GM13976 (cell line): Measurements from ENCODE around the gene OPTC.

Experiments used
- DNase-seq: peaks from one replicate; pipeline ENCODE4 v3.0.0; 2012; ENCODE audit warnings: low spot score
- CTCF ChIP-seq: IDR thresholded peaks from 2 replicates; pipeline ENCODE4 v1.5.1; 2012; ENCODE audit warnings: borderline replicate concordance, mild to moderate bottlenecking; ENCODE audit not compliant: insufficient read depth; ENCODE audit errors: extremely low read depth, missing control alignments, control extremely low read depth
- in situ Hi-C: fragments of 300-500 bp; cut with MboI; formaldehyde crosslinking; loops from one replicate; pipeline ENCODE4 v1.12.0; 2022; ENCODE audit warnings: low sequenced_read_pairs, mixed read lengths, inconsistent platforms; ENCODE audit not compliant: unreplicated experiment

OPTC gene

DNA sequence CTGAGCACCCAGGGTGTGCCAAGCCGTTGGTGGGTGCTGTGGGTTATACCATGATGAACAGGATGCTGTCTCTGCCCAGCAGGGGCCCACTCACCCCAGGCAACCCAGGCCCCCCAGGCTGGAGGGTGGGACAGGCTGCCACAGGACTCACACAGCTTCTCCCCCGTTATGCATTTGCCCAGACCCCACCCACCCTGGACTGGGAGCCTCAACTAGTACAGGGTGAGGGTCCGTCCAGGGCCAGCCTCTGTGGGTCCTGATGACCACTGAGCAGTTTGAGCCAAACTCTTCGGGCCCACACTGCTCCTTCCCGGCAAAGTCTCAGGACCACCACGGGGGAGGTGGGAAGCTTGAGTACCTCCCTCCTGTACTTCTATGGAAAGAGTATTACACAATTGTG lies 22.1 kb upstream of the OPTC start:
- in situ Hi-C loops = no loop called here
- DNase-seq = no peak
- TF ChIP-seq CTCF = no peak

DNA sequence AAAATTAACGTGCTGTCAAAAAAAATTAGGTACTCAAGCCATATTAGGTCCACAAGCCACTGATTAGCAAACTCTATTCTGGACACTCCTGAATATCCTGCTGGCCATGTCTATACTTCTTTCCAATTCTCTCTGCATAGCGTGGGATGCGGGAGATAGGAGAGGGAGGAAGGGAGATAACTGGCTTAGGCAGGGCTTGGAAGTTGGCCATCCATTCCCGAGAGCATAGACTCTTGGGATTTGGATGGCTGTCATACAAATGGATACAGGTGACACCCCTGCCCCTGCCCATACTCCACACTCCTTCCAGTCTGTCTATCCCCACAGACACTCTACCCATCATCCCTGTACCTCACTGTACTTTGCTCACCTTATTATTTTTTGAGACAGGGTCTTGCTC lies 20.7 kb upstream of the OPTC start:
- in situ Hi-C loops = no loop called here
- DNase-seq = no peak
- TF ChIP-seq CTCF = no peak

- in situ Hi-C loops = no loop called here
- no peak for TF ChIP-seq CTCF
- DNase-seq = no peak
Observed at GRCh38 chr1:203473781-203474305, 20.1 kb upstream of the OPTC start.

DNA sequence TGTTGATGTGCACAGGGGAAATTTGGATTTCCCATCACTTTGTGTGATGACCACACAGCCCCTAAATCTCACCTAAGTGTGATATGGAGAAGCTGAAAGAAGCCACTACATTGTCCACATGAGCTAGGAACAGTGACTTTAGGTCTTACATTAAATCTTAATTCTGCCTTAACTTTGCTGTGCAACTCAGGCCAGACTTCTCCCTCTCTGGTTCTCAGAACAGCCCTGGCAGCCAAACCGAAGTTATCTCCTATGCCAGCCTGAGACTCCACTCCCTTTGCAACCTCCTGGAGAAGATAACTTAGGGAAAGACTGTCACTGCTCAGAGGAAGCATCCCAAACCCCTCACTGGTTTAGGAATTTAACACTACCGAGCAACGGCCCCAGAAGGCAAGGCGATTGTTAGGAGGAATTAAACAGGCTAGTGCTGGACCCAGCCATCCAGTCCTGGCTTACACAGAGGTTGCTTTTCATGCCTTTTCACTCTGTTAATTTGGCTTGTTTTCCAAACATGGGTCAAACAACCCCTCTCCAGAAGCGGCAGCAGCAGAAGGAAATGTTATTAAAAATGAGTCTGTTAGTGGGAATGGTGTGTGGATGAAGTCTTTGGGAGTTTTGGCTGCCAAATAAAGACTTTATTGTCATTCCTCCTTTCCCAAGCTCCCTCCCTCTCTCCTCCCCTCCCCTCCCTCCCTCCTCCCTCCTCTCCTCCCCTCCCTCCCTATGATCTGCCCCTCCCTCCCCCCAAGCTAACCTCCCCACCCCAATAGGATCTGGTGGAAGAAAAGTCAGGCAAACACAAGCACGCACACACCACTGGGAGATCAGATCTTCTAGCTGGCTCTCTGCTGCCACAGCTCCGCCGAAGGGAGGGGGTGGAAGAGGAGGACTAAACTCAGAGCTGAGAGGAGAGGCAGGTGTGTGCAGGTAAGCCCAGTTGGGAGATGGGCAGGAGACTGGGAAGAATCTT lies 18.7 kb upstream of the OPTC start, which contains the start of gene PRELP:
Gene PRELP (plus strand): TSS at position 795 of the 970 bp plus-strand sequence. CDS start 7,379 bp downstream, outside the sequence.
- TF ChIP-seq CTCF = no peak
- in situ Hi-C loops = no loop called here
- no peak for DNase-seq

DNA sequence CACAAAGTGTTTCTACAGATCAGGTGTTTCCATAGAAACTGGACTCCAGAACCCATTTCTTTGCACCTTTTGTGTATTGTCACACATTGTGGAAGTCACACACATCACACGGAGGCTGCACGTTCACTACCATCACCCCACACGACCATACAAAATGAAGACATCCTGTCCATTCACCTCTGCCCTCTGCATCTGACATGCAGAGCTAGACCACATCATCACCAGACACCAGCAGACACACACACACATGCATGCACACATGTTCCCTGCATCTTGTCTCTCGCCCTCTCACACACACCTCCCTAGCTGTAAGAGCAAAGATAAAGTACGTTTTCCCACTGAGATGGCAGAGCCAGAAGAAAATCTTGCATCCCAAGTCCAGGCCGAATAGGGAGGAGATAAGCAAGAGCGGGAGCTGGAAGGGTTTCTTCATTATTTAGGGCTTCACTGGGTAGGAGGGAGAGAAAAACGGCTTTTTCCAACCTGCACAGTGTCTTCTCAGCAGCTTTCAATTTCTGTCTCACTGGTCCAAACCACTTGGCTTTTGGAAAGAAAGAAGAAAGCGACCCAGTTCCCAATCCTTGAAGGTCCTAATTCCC lies 17.6 kb upstream of the OPTC start:
- in situ Hi-C loops = no loop called here
- no peak for TF ChIP-seq CTCF
- DNase-seq = no peak

DNA sequence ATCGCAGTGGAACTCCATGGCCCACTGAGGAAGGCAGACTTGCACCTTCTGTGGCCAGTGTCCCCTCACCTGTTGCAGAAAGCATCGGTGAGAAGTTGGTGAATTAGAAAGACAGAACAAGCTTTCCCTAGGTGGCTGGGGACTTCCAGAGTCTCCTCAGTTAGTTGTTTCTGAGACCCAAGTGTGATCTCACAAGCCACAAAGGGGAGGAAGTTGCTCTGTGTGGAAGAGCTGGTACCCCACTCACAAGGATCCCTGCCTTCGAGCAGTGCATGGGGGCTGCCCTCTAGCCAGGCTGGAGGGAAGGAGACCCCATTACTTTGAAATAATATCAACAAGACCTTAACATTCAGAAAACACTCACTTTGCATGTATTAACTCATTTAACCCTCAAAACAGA lies 16.2 kb upstream of the OPTC start:
- peak; percentile 57 for DNase-seq
- TF ChIP-seq CTCF = no peak
- in situ Hi-C loops = no loop called here
